Heart left ventricle (tissue), 16 donors: ENCODE measurements around the gene COMMD3. TPM values are rescaled to one million over a fixed set of nuclear protein-coding genes. Genes with fewer than 3 reads are reported as not detected.
"Not testable (repeated sequence)": the region's sequence is repeated elsewhere in the genome, so short reads cannot be mapped to it uniquely, and the experiment has no call there.

ENCODE experiments used
- ATAC-seq, 4 donors: fragments of 200-7000 bp; cut with Tn5 transposase; one replicate each; pipeline ENCODE4 v1.9.1; 2020 to 2022; ENCODE audit warnings: moderate library complexity in 4 of 4, mild to moderate bottlenecking in 3 of 4, moderate number of reproducible peaks in 1 of 4
- DNase-seq, 5 donors: peaks; one replicate each; pipeline ENCODE4 v3.0.0-alpha.2; 2020
- H3K27ac ChIP-seq, 12 donors: fragments of 200-600 bp; sonication (generic) in 4 of 12; one replicate each; pipeline versions ENCODE4 v1.5.0 to v1.8.0; 2016 to 2022; ENCODE audit warnings: mild to moderate bottlenecking in 2 of 12
- H3K27me3 ChIP-seq, 9 donors: fragments of 200-600 bp; sonication (generic) in 2 of 9; one replicate each; pipeline versions ENCODE4 v1.5.1 to v1.8.0; 2016 to 2022; ENCODE audit warnings: mild to moderate bottlenecking in 3 of 9
- H3K36me3 ChIP-seq, 9 donors: fragments of 200-600 bp; sonication (generic) in 2 of 9; one replicate each; pipeline versions ENCODE4 v1.5.0 to v1.8.0; 2018 to 2022; ENCODE audit warnings: mild to moderate bottlenecking in 2 of 9
- H3K4me1 ChIP-seq, 12 donors: fragments of 200-600 bp; sonication (generic) in 4 of 12; one replicate each; pipeline versions ENCODE4 v1.5.0 to v1.8.0; 2016 to 2022; ENCODE audit warnings: mild to moderate bottlenecking in 3 of 12
- H3K4me3 ChIP-seq, 12 donors: fragments of 200-600 bp; sonication (generic) in 4 of 12; one replicate each; pipeline versions ENCODE4 v1.5.0 to v1.8.0; 2017 to 2022; ENCODE audit warnings: mild to moderate bottlenecking in 9 of 12, moderate library complexity in 4 of 12
- H3K9me3 ChIP-seq, 12 donors: fragments of 200-600 bp; sonication (generic) in 4 of 12; one replicate each; pipeline versions ENCODE4 v1.5.0 to v1.8.0; 2016 to 2022; ENCODE audit warnings: mild to moderate bottlenecking in 1 of 12
- CTCF ChIP-seq, 12 donors: fragments of 200-600 bp; sonication (generic) in 4 of 12; IDR thresholded peaks; one replicate each; pipeline versions ENCODE4 v1.5.0 to v1.8.0; 2018 to 2022; ENCODE audit warnings: antibody characterized with exemption in 12 of 12, mild to moderate bottlenecking in 5 of 12
- POLR2A ChIP-seq, 2 donors: fragments of 450-650 bp; IDR thresholded peaks; one replicate each; pipeline ENCODE4 v1.6.1; 2017; ENCODE audit warnings: antibody characterized with exemption in 2 of 2, mild to moderate bottlenecking in 2 of 2, moderate library complexity in 2 of 2
- WGBS, 4 donors: extraction: QIAGEN DNeasy Blood & Tissue Kit in 2 of 4; methylation state at CpG; one replicate each; pipeline versions ENCODE4 v1.1.5 to v1.1.7; 2013 to 2018; 5-methylcytosine and 5-hydroxymethylcytosine counted together
- intact Hi-C, 10 donors: fragments of 100-400 bp; cut with DNase I; formaldehyde crosslinking; loops; one replicate each; pipeline versions ENCODE4 v1.11.1 to v1.14.2; 2022
- polyA plus RNA-seq, 2 donors: library from polyadenylated mRNA; stranded (reverse); fragments of 200-250 nt; gene quantifications; one replicate each; pipeline ENCODE4 v1.2.3, GENCODE V29; 2013
- total RNA-seq, 9 donors: library from RNA; depleted of rRNA in 2 of 9; stranded (reverse); fragments of >200 nt in 2 of 9; fragmentation: NEBNext Ultra II Directional in 3 of 9; extraction: Animal tissue kit (Norgen Biotek cat#: 25700) in 3 of 9; gene quantifications; one replicate each; pipeline versions ENCODE4 v1.1.0 to v1.2.4, GENCODE V29; 2016 to 2023
- donor health status: ischemic (EF 13 %, LVEDD 7.1; RV severe dilation, severe dysfunction).
- donor health status: healthy with polysubstance abuse.
- donor health status: DM: no; HTN: yes; CAD: no.
- donor health status: DM: no; HTN: no; CAD: no.
- donor health status: ischemic (EF 25% LVEDD 6.9; RV normal size, moderate dysfunction).
- donor health status: ischemic (EF 25% LVEDD 5.7; RV mildly dilated, moderate dysfunction).
- donor health status: healthy.
- donor health status: DM: yes; HTN: yes; CAD: no.
- donor health status: ischemic (EF 35%, LVEDD 5.7; RV mildly dilated, moderate dysfunction).
- donor health status: nonischemic (EF 11% LVEDD 7.7; RV severe dilation, severe dysfunction).
- donor health status: DM: yes; HTN: yes; CAD: no.
- donor health status: PGD.
- donor health status: ischemic (EF 29% LVEDD 5.4; RV normal size, mild dysfunction).
- donor health status: nonischemic (EF 23%, LVEDD 6.1; RV moderate dilation, normal function).

COMMD3 gene
- total and polyA plus RNA-seq, 11 donors = 44.4 to 88.5 (median 74.1) TPM

- H3K9me3 ChIP-seq = peaks cover 0 to 1% (median 0%) of the 10 kb centered on the region in 12 donors
- ATAC-seq (no peak), DNase-seq (no peak)
- no peaks in the 10 kb centered on the region for H3K4me1 ChIP-seq
- no peak for TF ChIP-seq CTCF (IDR thresholded peaks at IDR 0.05)
- TF ChIP-seq POLR2A (IDR thresholded peaks at IDR 0.05) = no peak
- WGBS, 4 donors = 96 to 98% (median 97%) methylated on average over 4 of the region's 4 CpGs
- H3K36me3 ChIP-seq = no peaks in the 10 kb centered on the region
- H3K4me3 ChIP-seq = no peak overlapping the region
- H3K27ac ChIP-seq = no peak overlapping the region
- intact Hi-C loops = no loop called here
- H3K27me3 ChIP-seq = no peaks in the 10 kb centered on the region
Observed at GRCh38 chr10:22309180-22310000, 6.8 kb upstream of the COMMD3 start.

DNA sequence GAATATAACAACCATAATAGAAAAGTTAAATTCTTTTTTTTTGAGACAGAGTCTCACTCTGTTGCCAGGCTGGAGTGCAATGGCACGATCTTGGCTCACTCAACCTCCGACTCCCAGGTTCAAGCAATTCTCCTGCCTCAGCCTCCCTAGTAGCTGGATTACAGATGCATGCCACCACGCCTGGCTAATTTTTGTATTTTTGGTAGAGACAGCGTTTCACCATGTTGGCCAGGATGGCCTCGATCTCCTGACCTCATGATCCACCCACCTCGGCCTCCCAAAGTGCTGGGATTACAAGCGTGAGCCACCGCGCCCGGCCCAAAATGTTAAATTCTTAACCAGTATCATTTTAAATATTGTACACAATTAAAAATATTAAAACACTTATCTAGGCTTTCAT, 6.2 kb upstream of the COMMD3 start:
- WGBS, 4 donors = 94 to 97% (median 96%) methylated on average over 10 of the region's 10 CpGs
- ATAC-seq, H3K4me3 ChIP-seq, DNase-seq, H3K27ac ChIP-seq, H3K27me3 ChIP-seq, H3K4me1 ChIP-seq, H3K36me3 ChIP-seq, H3K9me3 ChIP-seq: not testable (repeated sequence)
- intact Hi-C loops = loop anchor here in 5 of 10 donors (5.0 to 10.0 kb wide), 4 partner anchors 73 to 785 kb away; partner anchors contain the start of genes DNAJC1 (in 3 of the 5) and SKIDA1 (in 1 of the 5)

DNA sequence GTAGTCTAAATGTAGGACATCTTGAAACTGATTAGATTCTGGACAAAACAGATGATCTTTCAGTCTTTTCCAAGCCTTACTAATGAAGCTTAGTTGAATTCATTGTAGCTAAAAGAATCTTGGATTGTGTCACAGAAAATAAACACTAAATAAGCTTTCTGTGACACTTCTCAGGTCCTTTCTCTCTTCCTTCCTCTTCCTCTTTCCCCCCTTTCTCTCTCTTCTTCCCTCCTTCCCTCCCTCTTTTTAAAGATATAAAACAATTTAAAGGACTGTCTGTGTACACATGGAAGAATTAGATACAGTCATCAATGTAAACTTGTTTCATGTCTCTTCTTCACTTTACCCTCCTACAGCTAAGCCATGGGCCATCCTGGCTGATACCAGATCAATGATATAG, 5.3 kb upstream of the COMMD3 start:
- no peaks in the 10 kb centered on the region for H3K27me3 ChIP-seq
- TF ChIP-seq POLR2A (IDR thresholded peaks at IDR 0.05) (no peak), CTCF (IDR thresholded peaks at IDR 0.05) (no peak)
- intact Hi-C loops = loop anchor here in 5 of 10 donors (5.0 to 10.0 kb wide), 4 partner anchors 74 to 786 kb away; partner anchors contain the start of genes DNAJC1 (in 3 of the 5) and SKIDA1 (in 1 of the 5)
- peaks cover 0 to 10% (median 7%) of the 10 kb centered on the region in 12 donors for H3K4me1 ChIP-seq
- no peaks in the 10 kb centered on the region for H3K36me3 ChIP-seq
- no peaks in the 10 kb centered on the region for H3K9me3 ChIP-seq
- H3K27ac ChIP-seq = no peak overlapping the region
- ATAC-seq (no peak), DNase-seq (no peak)
- no peak overlapping the region for H3K4me3 ChIP-seq

DNA sequence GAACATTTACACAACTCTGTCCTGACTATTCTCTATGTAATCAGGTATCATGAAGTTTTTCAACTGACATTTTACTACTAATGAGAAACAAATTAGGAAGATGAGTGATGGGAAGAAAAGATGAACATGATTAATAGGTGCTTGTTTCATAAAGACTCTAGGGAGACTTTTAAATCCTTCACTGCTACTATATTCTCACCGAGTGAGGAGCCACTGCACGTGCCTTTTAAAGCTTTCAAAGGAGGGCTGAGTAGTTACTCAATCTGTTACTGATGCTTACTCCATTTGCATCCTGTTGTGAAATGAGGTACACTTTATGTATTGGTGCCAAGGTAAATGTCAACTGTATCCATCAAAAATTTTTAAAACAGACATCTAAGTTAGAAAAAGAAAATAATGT, 1.3 kb upstream of the COMMD3 start:
- no peaks in the 10 kb centered on the region for H3K9me3 ChIP-seq
- peak overlapping the region in 6 of 12 donors; percentile 69 to 85 (median 80) for H3K4me3 ChIP-seq
- no peak for TF ChIP-seq POLR2A (IDR thresholded peaks at IDR 0.05)
- TF ChIP-seq CTCF (IDR thresholded peaks at IDR 0.05) = no peak
- ATAC-seq = no peak
- no peaks in the 10 kb centered on the region for H3K27me3 ChIP-seq
- intact Hi-C loops = loop anchor here in 9 of 10 donors (2.0 to 10.0 kb wide), 12 partner anchors 58 to 818 kb away; partner anchors contain the start of genes DNAJC1 (in 4 of the 9) and SKIDA1 (in 1 of the 9)
- 39 to 45% (median 43%) methylated on average over 2 of the region's 2 CpGs for WGBS, 4 donors
- no peak for DNase-seq
- no peak overlapping the region for H3K27ac ChIP-seq
- H3K36me3 ChIP-seq = no peaks in the 10 kb centered on the region
- H3K4me1 ChIP-seq = peaks cover 0 to 38% (median 25%) of the 10 kb centered on the region in 12 donors
